Lung (tissue), 12 donors: Measurements from ENCODE around the gene CRACDL. TPM values are rescaled to one million over a fixed set of nuclear protein-coding genes. Genes with fewer than 3 reads are reported as not detected.

Experiments used
- ATAC-seq: fragments of 200-7000 bp; cut with Tn5 transposase; one replicate; pipeline ENCODE4 v1.9.1; 2020; ENCODE audit warnings: moderate number of reproducible peaks; ENCODE audit not compliant: insufficient read depth, low FRiP score
- DNase-seq, 3 donors: peaks; one replicate each; pipeline ENCODE4 v3.0.0-alpha.2; 2013 to 2017
- H3K27ac ChIP-seq, 2 donors: one replicate each; pipeline ENCODE4 v1.5.1; 2013; ENCODE audit warnings: mild to moderate bottlenecking in 2 of 2, moderate library complexity in 2 of 2, control low read depth in 1 of 2, inconsistent platforms in 1 of 2, low read depth in 1 of 2, low read length in 1 of 2
- H3K27me3 ChIP-seq, 3 donors: one replicate each; pipeline ENCODE4 v1.5.1; 2013; ENCODE audit warnings: low read length in 2 of 3; ENCODE audit not compliant: control insufficient read depth in 3 of 3, insufficient read depth in 3 of 3
- H3K36me3 ChIP-seq, 4 donors: one replicate each; pipeline ENCODE4 v1.5.1; 2013; ENCODE audit warnings: low read length in 4 of 4, mild to moderate bottlenecking in 1 of 4, moderate library complexity in 1 of 4; ENCODE audit not compliant: control insufficient read depth in 4 of 4, insufficient read depth in 4 of 4
- H3K4me1 ChIP-seq, 5 donors: one replicate each; pipeline ENCODE4 v1.5.1; 2013; ENCODE audit warnings: low read length in 5 of 5, mild to moderate bottlenecking in 2 of 5, moderate library complexity in 1 of 5; ENCODE audit not compliant: control insufficient read depth in 5 of 5, insufficient read depth in 5 of 5
- H3K4me3 ChIP-seq: one replicate; pipeline ENCODE4 v1.5.1; 2013; ENCODE audit warnings: mild to moderate bottlenecking, control low read depth, moderate library complexity
- H3K9ac ChIP-seq, 2 donors: one replicate each; pipeline ENCODE4 v1.5.1; 2013; ENCODE audit warnings: low read length in 2 of 2, control low read depth in 1 of 2; ENCODE audit not compliant: insufficient read depth in 1 of 2
- H3K9me3 ChIP-seq, 4 donors: one replicate each; pipeline ENCODE4 v1.5.1; 2013; ENCODE audit warnings: low read length in 3 of 4, mild to moderate bottlenecking in 1 of 4, moderate library complexity in 1 of 4; ENCODE audit not compliant: control insufficient read depth in 4 of 4, insufficient read depth in 3 of 4
- CTCF ChIP-seq: IDR thresholded peaks from 2 replicates; pipeline ENCODE4 v1.5.1; 2012; ENCODE audit warnings: mild to moderate bottlenecking; ENCODE audit errors: control extremely low read depth, extremely low read depth
- WGBS, 2 donors: extraction: QIAGEN DNeasy Blood & Tissue Kit; methylation state at CpG; one replicate each; pipeline ENCODE4 v1.1.7; 2013; 5-methylcytosine and 5-hydroxymethylcytosine counted together
- polyA plus RNA-seq, 2 donors: library from polyadenylated mRNA; stranded (reverse); fragments of 200-250 nt; gene quantifications; one replicate each; pipeline ENCODE4 v1.2.1, GENCODE V29; 2013
- total RNA-seq, 2 donors: library from RNA; depleted of rRNA in 1 of 2; stranded (reverse); fragments of >200 nt in 1 of 2; gene quantifications; one replicate each; pipeline ENCODE4 v1.2.1, GENCODE V29; 2014 to 2021
- donor health status: control.
- donor health status: control.
- donor health status: Bipolar disorder and iron deficiency.
- donor health status: healthy.
- donor health status: DM: yes; HTN: yes; CAD: no.

The CRACDL gene
- total and polyA plus RNA-seq, 4 donors: 8.9 to 28.3 (median 13.2) TPM

GRCh38 chr2:98835831-98836385, 100.1 kb downstream of the CRACDL start:
- Histone ChIP-seq H3K36me3 (no peaks in the 10 kb centered on the region), H3K9me3 (no peaks in the 10 kb centered on the region), H3K4me3 (no peak overlapping the region), H3K27ac (peak overlapping the region in 1 of 2 donors; percentile 21), H3K9ac (no peak overlapping the region), H3K4me1 (peaks cover 0 to 14% (median 0%) of the 10 kb centered on the region in 5 donors), H3K27me3 (no peaks in the 10 kb centered on the region)
- WGBS, 2 donors: 81 to 83% methylated on average over 10 of the region's 10 CpGs
- no peak for ATAC-seq
- no peak for DNase-seq
- TF ChIP-seq CTCF: no peak

- peaks cover 0 to 2% (median 0%) of the 10 kb centered on the region in 3 donors for H3K27me3 ChIP-seq
- no peak overlapping the region for H3K9ac ChIP-seq
- no peaks in the 10 kb centered on the region for H3K9me3 ChIP-seq
- no peak for ATAC-seq
- peaks cover 0 to 14% (median 0%) of the 10 kb centered on the region in 5 donors for H3K4me1 ChIP-seq
- TF ChIP-seq CTCF: no peak
- H3K27ac ChIP-seq: peak overlapping the region; percentile 55 to 85
- no peak overlapping the region for H3K4me3 ChIP-seq
- no peak for DNase-seq
- 70 to 78% methylated on average over 3 of the region's 3 CpGs for WGBS, 2 donors
- H3K36me3 ChIP-seq: no peaks in the 10 kb centered on the region
Measured at GRCh38 chr2:98833917-98834263, 102.1 kb downstream of the CRACDL start.

- no peak overlapping the region for H3K4me3 ChIP-seq
- peak in 1 of 3 donors; percentile 34 for DNase-seq
- H3K9ac ChIP-seq: no peak overlapping the region
- no peak for TF ChIP-seq CTCF
- no peaks in the 10 kb centered on the region for H3K9me3 ChIP-seq
- 57 to 63% methylated on average over 7 of the region's 7 CpGs for WGBS, 2 donors
- H3K27me3 ChIP-seq: peaks cover 0 to 7% (median 0%) of the 10 kb centered on the region in 3 donors
- peak overlapping the region; percentile 76 to 88 for H3K27ac ChIP-seq
- H3K4me1 ChIP-seq: peaks cover 0 to 15% (median 0%) of the 10 kb centered on the region in 5 donors
- no peaks in the 10 kb centered on the region for H3K36me3 ChIP-seq
- ATAC-seq: no peak
Measured at GRCh38 chr2:98833172-98833916, 102.7 kb downstream of the CRACDL start.
